HT1080 (cell line): ENCODE measurements around the gene FAM83C. TPM values are rescaled to one million over a fixed set of nuclear protein-coding genes. Genes with fewer than 3 reads are reported as not detected.

Source experiments
- DNase-seq: peaks from one replicate; pipeline ENCODE4 v3.0.0-alpha.2; 2015; ENCODE audit warnings: low read depth
- polyA plus RNA-seq, 2 experiments: library from polyadenylated mRNA; depleted of rRNA; stranded (reverse); fragments of >200 nt; gene quantifications; 2 replicates each; pipeline ENCODE4 v1.2.3, GENCODE V29; 2015
- total RNA-seq: library from RNA; depleted of rRNA; stranded (reverse); fragments of >200 nt; shearing (Covaris generic); gene quantifications from 2 replicates; pipeline ENCODE4 v1.2.3, GENCODE V29; 2014; rRNA removed

The FAM83C gene
- total RNA-seq, result not detected in 2 replicates
- polyA plus RNA-seq (2015; cell fraction: cytosol; rRNA removed), result 0.02 TPM in 1 of 2 replicates, not detected in the other
- 0.05 TPM in 1 of 2 replicates, not detected in the other for polyA plus RNA-seq (2015; cell fraction: nucleus; rRNA removed)

- DNase-seq, result no peak
Measured at GRCh38 chr20:35291654-35292503, at the start of gene FAM83C. FAM83C (minus strand) TSS chr20:35292425; CDS start chr20:35292304, 121 bp downstream.

- DNase-seq, result no peak
Measured at GRCh38 chr20:35341366-35342028, 49.3 kb upstream of the FAM83C start.

GRCh38 chr20:35340436-35340835 lies 48.2 kb upstream of the FAM83C start:
- DNase-seq, result no peak

- DNase-seq, result no peak
Measured at GRCh38 chr20:35339636-35340035, 47.4 kb upstream of the FAM83C start.

- peak; percentile 96 for DNase-seq
Measured at GRCh38 chr20:35339007-35339406, 46.8 kb upstream of the FAM83C start.

- no peak for DNase-seq
Measured at GRCh38 chr20:35334311-35335101, 42.3 kb upstream of the FAM83C start.

GRCh38 chr20:35333606-35334005 lies 41.4 kb upstream of the FAM83C start:
- DNase-seq, result no peak

GRCh38 chr20:35332540-35333200 lies 40.4 kb upstream of the FAM83C start:
- no peak for DNase-seq

GRCh38 chr20:35329435-35330139 lies 37.4 kb upstream of the FAM83C start:
- DNase-seq, result peak; percentile 79

GRCh38 chr20:35328689-35329088 lies 36.5 kb upstream of the FAM83C start:
- no peak for DNase-seq

- DNase-seq, result no peak
Measured at GRCh38 chr20:35328095-35328685, 36.0 kb upstream of the FAM83C start.

GRCh38 chr20:35327074-35327976 lies 35.1 kb upstream of the FAM83C start:
- DNase-seq, result no peak

GRCh38 chr20:35326740-35327073 lies 34.5 kb upstream of the FAM83C start:
- no peak for DNase-seq

GRCh38 chr20:35326021-35326739 lies 34.0 kb upstream of the FAM83C start:
- no peak for DNase-seq

GRCh38 chr20:35325401-35325800 lies 33.2 kb upstream of the FAM83C start:
- no peak for DNase-seq

GRCh38 chr20:35320396-35321126 lies 28.3 kb upstream of the FAM83C start:
- peak; percentile 94 for DNase-seq

- peak; percentile 65 for DNase-seq
Measured at GRCh38 chr20:35319871-35320197, 27.6 kb upstream of the FAM83C start.
